ENCODE data around the gene NCOA5.

Gene NCOA5

GRCh38 chr20:46089417-46090388 is at the start of gene NCOA5:
Gene NCOA5, minus strand, starts transcription at chr20:46089962. Its CDS starts 10,538 bp downstream, at chr20:46079424.
- peak; percentile 92 for ATAC-seq
- peak; percentile 95 for DNase-seq

GRCh38 chr20:46139266-46139889 is 49.6 kb upstream of the NCOA5 start:
- DNase-seq (no peak), ATAC-seq (no peak)

- DNase-seq (no peak), ATAC-seq (no peak)
Observed at GRCh38 chr20:46137816-46138215, 48.1 kb upstream of the NCOA5 start.

DNA sequence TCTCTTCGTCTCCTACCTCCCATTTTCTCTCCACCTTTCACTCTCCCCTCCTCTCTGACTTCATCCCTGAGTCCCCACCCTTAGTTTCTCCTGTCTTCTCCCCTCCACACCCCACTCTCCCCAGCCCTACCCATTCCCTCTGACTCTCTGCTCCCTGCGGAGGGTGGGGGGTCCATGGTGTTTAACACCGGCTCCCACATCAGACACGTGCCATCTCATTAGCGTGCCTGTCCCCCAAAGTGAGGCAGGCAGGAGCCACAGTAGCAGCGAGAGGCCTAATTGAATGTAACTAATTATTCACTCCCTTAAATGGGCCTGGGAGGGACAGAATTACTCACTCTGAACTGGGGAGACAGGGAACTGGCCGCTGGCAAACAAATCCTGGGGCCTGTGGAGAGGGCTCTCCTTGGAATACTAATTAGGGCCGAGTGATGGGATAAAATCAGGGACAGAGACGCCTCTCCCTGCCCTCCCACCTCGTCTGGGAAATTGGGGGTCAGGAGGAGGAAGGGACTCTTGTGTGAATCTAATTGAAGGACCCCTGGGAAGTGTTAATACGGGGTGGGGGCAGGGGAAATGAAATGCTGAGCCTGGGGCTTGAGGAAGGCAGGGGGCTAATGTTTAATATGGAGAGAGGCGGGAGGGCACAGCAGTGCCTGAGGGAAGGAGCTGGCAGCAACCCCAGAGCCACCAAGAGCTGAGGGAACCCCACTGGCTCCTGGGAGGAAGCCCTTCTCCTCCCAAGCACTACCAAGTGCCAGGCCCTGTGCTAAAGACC is 46.3 kb upstream of the NCOA5 start:
- ATAC-seq (no peak), DNase-seq (no peak)

DNA sequence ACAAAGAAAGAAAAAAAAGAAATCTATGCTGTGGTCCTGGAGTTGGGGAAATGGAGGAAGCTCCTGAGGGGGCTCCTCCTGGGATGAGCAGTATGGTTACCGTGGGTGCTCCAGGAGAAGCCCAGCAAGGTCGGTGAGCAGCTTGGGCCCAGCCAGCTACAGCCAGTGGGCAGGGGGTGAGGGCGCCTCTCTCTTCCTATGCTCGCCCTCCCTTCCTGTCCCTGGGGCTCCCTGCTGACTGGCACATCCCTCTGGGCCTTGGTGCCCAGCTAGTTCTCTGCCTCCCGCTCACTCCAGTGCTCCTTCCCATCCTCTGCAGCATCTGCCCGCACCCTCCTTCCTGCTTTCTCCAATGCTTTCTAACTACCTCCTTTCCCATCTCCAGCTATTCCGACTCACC is 45.0 kb upstream of the NCOA5 start:
- DNase-seq (no peak), ATAC-seq (no peak)

GRCh38 chr20:46133886-46134654 is 44.3 kb upstream of the NCOA5 start:
- DNase-seq = no peak
- ATAC-seq = no peak

DNA sequence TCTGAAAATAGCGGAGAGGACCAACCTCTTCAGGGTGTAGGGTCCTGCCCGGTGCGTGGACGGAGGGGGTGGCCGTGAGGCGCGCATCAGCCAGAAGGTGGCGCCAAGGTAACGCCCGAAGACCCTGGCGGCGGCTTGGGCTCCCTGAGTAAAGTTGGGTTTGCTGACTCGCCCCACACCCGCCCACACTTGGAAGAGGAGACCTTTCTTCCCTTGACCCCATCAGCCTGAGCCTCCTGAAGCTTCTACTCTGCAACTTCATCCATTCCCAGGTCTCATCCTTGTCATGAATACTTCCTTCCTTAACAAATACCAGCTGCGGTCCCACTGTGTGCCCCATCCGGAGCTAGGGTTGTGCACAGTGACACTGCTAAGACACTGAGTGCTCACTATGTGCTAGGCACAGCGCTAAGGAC is 43.0 kb upstream of the NCOA5 start:
- ATAC-seq (peak; percentile 79), DNase-seq (peak; percentile 79)

- DNase-seq (no peak), ATAC-seq (no peak)
Observed at GRCh38 chr20:46131396-46131795, 41.6 kb upstream of the NCOA5 start.

DNA sequence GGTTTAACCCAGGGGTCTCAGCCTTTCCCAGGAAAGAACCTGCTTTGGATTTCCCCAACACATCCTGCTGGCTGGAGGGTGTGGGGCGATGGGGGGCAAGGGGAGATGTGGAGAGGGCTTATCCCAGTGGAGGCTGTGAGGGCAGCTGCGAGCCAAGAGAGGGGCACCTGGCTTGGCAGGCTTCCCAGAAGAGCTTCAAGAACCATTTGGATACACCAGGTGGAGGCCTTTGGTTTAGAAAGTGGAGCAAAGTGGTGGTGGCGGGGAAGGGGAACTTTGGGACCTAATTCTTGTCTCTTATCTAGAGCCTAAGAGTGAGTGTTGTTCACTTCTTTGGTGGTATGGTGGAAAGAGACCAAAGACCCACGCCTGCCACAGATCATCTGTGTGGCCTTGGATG is 40.8 kb upstream of the NCOA5 start:
- DNase-seq (no peak), ATAC-seq (no peak)

- DNase-seq = no peak
- ATAC-seq = peak; percentile 42
Observed at GRCh38 chr20:46129955-46130481, 40.3 kb upstream of the NCOA5 start.

DNA sequence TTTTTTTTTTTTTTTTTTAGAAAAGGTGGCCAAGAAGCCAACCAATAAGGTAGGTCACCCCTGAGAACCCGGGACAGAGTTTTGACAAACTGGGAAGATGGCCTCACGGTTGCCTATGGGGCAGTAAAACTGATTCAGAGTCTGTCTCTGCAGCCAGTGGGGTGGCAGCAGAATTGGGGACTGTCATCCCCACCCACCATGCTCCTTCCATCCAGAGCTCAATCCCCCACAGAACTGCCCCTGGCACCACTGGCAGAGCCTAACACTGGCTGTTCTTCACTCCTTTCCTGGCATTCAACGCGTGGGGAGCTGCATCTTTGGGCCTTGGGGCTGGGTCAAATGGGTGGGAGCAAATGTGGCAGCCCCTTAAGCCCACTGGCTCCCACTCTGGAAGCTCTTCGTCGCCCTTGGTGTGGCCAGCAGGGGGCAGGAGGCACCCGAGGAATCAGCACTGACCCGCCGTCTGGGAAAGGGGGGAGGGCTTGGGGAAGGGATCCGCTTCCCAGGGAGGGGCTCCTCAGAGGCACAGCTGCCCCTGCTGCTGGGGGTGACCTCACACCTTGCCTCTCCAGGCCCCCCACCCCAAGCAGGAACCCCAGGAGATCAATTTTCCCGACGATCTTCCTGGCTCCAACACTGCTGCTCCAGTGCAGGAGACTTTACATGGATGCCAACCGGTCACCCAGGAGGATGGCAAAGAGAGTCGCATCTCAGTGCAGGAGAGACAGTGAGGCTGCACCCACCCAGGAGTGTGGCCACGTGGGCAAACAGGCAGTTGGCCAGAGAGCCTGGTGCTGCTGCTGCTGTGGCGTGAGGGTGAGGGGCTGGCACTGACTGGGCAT is 38.8 kb upstream of the NCOA5 start:
- DNase-seq (peak; percentile 19), ATAC-seq (no peak)

GRCh38 chr20:46127396-46128010 is 37.7 kb upstream of the NCOA5 start:
- ATAC-seq = no peak
- no peak for DNase-seq

DNA sequence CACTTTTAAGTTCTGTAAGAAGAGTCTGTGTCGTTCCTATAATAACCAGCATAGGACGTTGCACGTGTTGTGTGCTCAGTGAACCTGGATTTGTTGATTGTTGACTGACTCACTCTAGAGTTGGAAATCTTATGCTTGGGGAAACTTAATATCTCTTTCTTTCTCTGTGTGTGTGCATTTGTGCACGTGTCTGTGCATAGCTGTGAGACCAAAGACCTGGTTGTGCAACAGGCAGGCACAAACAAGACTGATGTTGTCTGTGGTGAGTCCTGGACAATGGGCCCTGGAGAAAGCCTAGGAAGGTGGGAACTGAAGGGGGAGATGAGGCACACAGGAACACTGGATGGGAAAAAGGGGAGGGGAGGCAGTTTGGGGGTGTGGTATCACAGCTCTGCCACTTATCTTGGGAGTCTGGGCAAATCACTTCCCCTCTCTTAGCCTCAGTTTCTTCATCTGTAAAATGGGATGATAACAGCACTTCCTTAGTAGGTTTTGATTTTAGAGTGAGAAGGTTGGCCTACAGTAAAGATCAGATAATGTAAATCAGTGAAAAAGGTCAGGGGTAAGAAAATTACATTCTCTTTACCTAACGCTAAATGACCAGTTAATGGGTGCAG is 36.8 kb upstream of the NCOA5 start:
- ATAC-seq (no peak), DNase-seq (no peak)

- DNase-seq (no peak), ATAC-seq (no peak)
Observed at GRCh38 chr20:46123482-46124245, 33.9 kb upstream of the NCOA5 start.

GRCh38 chr20:46122516-46123481 is 33.0 kb upstream of the NCOA5 start:
- ATAC-seq (no peak), DNase-seq (no peak)

- ATAC-seq (no peak), DNase-seq (no peak)
Observed at GRCh38 chr20:46122071-46122470, 32.3 kb upstream of the NCOA5 start.

GRCh38 chr20:46121184-46121930 is 31.6 kb upstream of the NCOA5 start:
- ATAC-seq (no peak), DNase-seq (no peak)
